Endothelial cell of umbilical vein (primary cell): ENCODE results near the gene NECAB2. TPM values are rescaled to one million over a fixed set of nuclear protein-coding genes. Genes with fewer than 3 reads are reported as not detected.

Source experiments
- BruUV-seq: library from RNA; stranded (reverse); fragments of 400-500 nt; replicated peaks from 2 replicates; lab custom pipeline; 2021; lab: Mats Ljungman, UMichigan
- CTCF ChIA-PET: fragments of 300-600, 350-600 bp; sonication (Branson Sonifier 250); formaldehyde crosslinking; loops from one replicate; lab custom pipeline; 2021; ENCODE audit warnings: antibody characterized with exemption, inconsistent platforms; lab: Charles Lee
- POLR2A ChIA-PET: fragments of 300-600, 350-600 bp; sonication (Branson Sonifier 250); formaldehyde crosslinking; loops from one replicate; lab custom pipeline; 2021; ENCODE audit warnings: antibody characterized with exemption, inconsistent platforms; lab: Charles Lee
- DNase-seq: peaks from one replicate; pipeline ENCODE4 v3.0.0-alpha.2; 2011; ENCODE audit warnings: low read depth, low spot score
- FAIRE-seq: peaks from 2 replicates; lab custom pipeline; 2011; peaks lifted over from hg19 to GRCh38; lab: Jason Lieb, UNC
- H2AFZ ChIP-seq: 2 replicates; pipeline ENCODE4 v1.6.0; 2012; ENCODE audit warnings: low read depth, low read length, control low read depth, inconsistent platforms
- H3K27ac ChIP-seq: 2 replicates; pipeline ENCODE4 v1.5.1; 2011; ENCODE audit warnings: low read depth, mild to moderate bottlenecking, control low read depth, low read length, moderate library complexity; ENCODE audit not compliant: insufficient read depth
- H3K27me3 ChIP-seq, 2 experiments: 2 replicates each; pipeline versions ENCODE4 v1.6.0 to v1.6.1; 2011; ENCODE audit warnings: low read length in 2 of 2, mixed read lengths in 1 of 2; ENCODE audit not compliant: control insufficient read depth in 2 of 2, insufficient read depth in 2 of 2
- H3K36me3 ChIP-seq, 2 experiments: 2 replicates in 1 of 2; 3 replicates in 1 of 2; pipeline ENCODE4 v1.5.1; 2011; ENCODE audit warnings: low read length in 2 of 2, mild to moderate bottlenecking in 1 of 2, moderate library complexity in 1 of 2; ENCODE audit not compliant: control insufficient read depth in 2 of 2, insufficient read depth in 2 of 2; ENCODE audit errors: extremely low read depth in 1 of 2
- H3K4me1 ChIP-seq: 3 replicates; pipeline ENCODE4 v1.5.1; 2011; ENCODE audit warnings: mild to moderate bottlenecking, low read length; ENCODE audit not compliant: control insufficient read depth, insufficient read depth; ENCODE audit errors: extremely low read depth
- H3K4me2 ChIP-seq: 2 replicates; pipeline ENCODE4 v1.6.1; 2011; ENCODE audit warnings: low read length, control low read depth, mixed read lengths; ENCODE audit not compliant: insufficient read depth
- H3K4me3 ChIP-seq, 3 experiments: fragments of 200-600 bp in 1 of 3; sonication (generic), shearing (Covaris generic) in 1 of 3; replicated peaks in 1 of 3; 2 replicates each; pipeline ENCODE4 v1.5.1; 2011 to 2016; ENCODE audit warnings: control low read depth in 3 of 3, low read length in 3 of 3, mild to moderate bottlenecking in 2 of 3, inconsistent platforms in 1 of 3, low read depth in 1 of 3, moderate library complexity in 1 of 3; ENCODE audit not compliant: insufficient read depth in 1 of 3
- H3K79me2 ChIP-seq: 2 replicates; pipeline ENCODE4 v1.6.0; 2012; ENCODE audit warnings: low read length, inconsistent platforms; ENCODE audit not compliant: control insufficient read depth, insufficient read depth
- H3K9ac ChIP-seq: replicated peaks from 2 replicates; pipeline ENCODE3; 2011; ENCODE audit warnings: low read length, control low read depth; ENCODE audit not compliant: insufficient read depth; ENCODE audit errors: extremely low read depth
- H3K9me1 ChIP-seq: replicated peaks from 3 replicates; pipeline ENCODE4 v1.6.0; 2011; ENCODE audit warnings: mild to moderate bottlenecking, low read length; ENCODE audit not compliant: control insufficient read depth, insufficient read depth; ENCODE audit errors: extremely low read depth
- H3K9me3 ChIP-seq: replicated peaks from 2 replicates; pipeline ENCODE4 v1.5.1; 2012; ENCODE audit warnings: low read length, inconsistent platforms; ENCODE audit not compliant: control insufficient read depth, insufficient read depth
- H4K20me1 ChIP-seq: replicated peaks from 2 replicates; pipeline ENCODE3; 2011; ENCODE audit warnings: mild to moderate bottlenecking, low read length; ENCODE audit not compliant: control insufficient read depth, insufficient read depth; ENCODE audit errors: extremely low read depth
- CTCF ChIP-seq, 2 donors: IDR thresholded peaks; 1 replicate in 1 of 2; 2 replicates in 1 of 2; pipeline ENCODE4 v1.5.1; 2011; ENCODE audit warnings: low read length in 2 of 2, mild to moderate bottlenecking in 2 of 2, moderate library complexity in 2 of 2, control low read depth in 1 of 2, inconsistent platforms in 1 of 2, low read depth in 1 of 2; ENCODE audit not compliant: insufficient read depth in 1 of 2; ENCODE audit errors: extremely low read depth in 1 of 2
- EZH2 ChIP-seq: IDR thresholded peaks from 2 replicates; pipeline ENCODE4 v1.6.1; 2012; ENCODE audit warnings: borderline replicate concordance, low read depth, mild to moderate bottlenecking, moderate library complexity, low read length, inconsistent platforms; ENCODE audit not compliant: severe bottlenecking
- FOS ChIP-seq: IDR thresholded peaks from 2 replicates; pipeline ENCODE4 v1.6.1; 2011; ENCODE audit warnings: mild to moderate bottlenecking, low read length, moderate library complexity, borderline replicate concordance; ENCODE audit not compliant: insufficient read depth
- GATA2 ChIP-seq: IDR thresholded peaks from 2 replicates; pipeline ENCODE4 v1.7.0; 2011; ENCODE audit warnings: low read depth, mild to moderate bottlenecking, moderate library complexity, mixed read lengths, low read length; ENCODE audit not compliant: insufficient read length, insufficient read depth
- JUN ChIP-seq: IDR thresholded peaks from 2 replicates; pipeline ENCODE4 v1.6.1; 2011; ENCODE audit warnings: borderline replicate concordance, low read depth; ENCODE audit not compliant: insufficient read length, insufficient read depth
- MAX ChIP-seq: IDR thresholded peaks from 2 replicates; pipeline ENCODE4 v1.6.1; 2011; ENCODE audit not compliant: insufficient read depth, insufficient read length
- MYC ChIP-seq: IDR thresholded peaks from one replicate; pipeline ENCODE4 v1.6.1; 2011; ENCODE audit warnings: mild to moderate bottlenecking, low read depth, low read length
- POLR2A ChIP-seq: IDR thresholded peaks from 2 replicates; pipeline ENCODE4 v1.6.1; 2012; ENCODE audit warnings: low read depth, mild to moderate bottlenecking, control low read depth, low read length
- POLR2AphosphoS5 ChIP-seq: IDR thresholded peaks from 2 replicates; pipeline ENCODE4 v1.6.1; 2012; ENCODE audit warnings: low read depth, mild to moderate bottlenecking, control low read depth, low read length, moderate library complexity; ENCODE audit not compliant: insufficient read depth
- dilution Hi-C: fragments of 300-500 bp; cut with MboI; formaldehyde crosslinking; loops from one replicate; pipeline ENCODE4 v1.15.0; 2019; ENCODE audit warnings: low sequenced_read_pairs; ENCODE audit not compliant: extremely low pct_ligation_motif_present
- intact Hi-C: fragments of 100-400 bp; cut with micrococcal nuclease; formaldehyde crosslinking; loops from one replicate; pipeline ENCODE4 v1.10.0; 2022
- polyA plus RNA-seq, 4 experiments: library from polyadenylated mRNA; depleted of rRNA in 3 of 4; stranded (reverse) in 3 of 4; unstranded in 1 of 4; fragments of >200 nt; gene quantifications; 2 replicates each; pipeline versions ENCODE4 v1.2.1 to v1.2.3, GENCODE V29; 2011 to 2012; ENCODE audit warnings: missing spikeins in 1 of 4
- total RNA-seq: library from RNA; stranded (reverse); gene quantifications from 2 replicates; pipeline ENCODE4 v1.2.3, GENCODE V29; 2021

Gene NECAB2
- total and polyA plus RNA-seq, 2 donors (not counting 3 experiments of a cell fraction or from before 2014, with no cell fraction given): 0.26 to 0.31 TPM

GRCh38 chr16:83957296-83957855 lies 10.7 kb upstream of the NECAB2 start:
- no TSS peak for BruUV-seq
- Histone ChIP-seq H3K4me1 (peaks cover 22% of the 10 kb centered on the region), H2AFZ (no peak overlapping the region), H3K9me3 (no peaks in the 10 kb centered on the region), H3K4me2 (no peak overlapping the region), H3K79me2 (peaks cover 4% of the 10 kb centered on the region), H4K20me1 (no peaks in the 10 kb centered on the region), H3K9ac (no peak overlapping the region), H3K4me3 (no peak overlapping the region), H3K27me3 (no peaks in the 10 kb centered on the region), H3K9me1 (no peaks in the 10 kb centered on the region), H3K36me3 (peaks cover 4 to 6% of the 10 kb centered on the region in 2 experiments), H3K27ac (no peak overlapping the region)
- ChIA-PET CTCF (interaction anchor here (0.7 to 3.4 kb wide), 21 partner anchors 7 to 549 kb away, joined by 3 to 38 read pairs (median 5); partner anchors contain the start of gene TAF1C), POLR2A (no interaction called here)
- TF ChIP-seq CTCF (IDR thresholded peaks at IDR 0.05; ENCODE audit: extremely low read depth in 1 of 2, insufficient read depth in 1 of 2, low read depth in 1 of 2, low read length in 2 of 2): no peak
- no peak for TF ChIP-seq POLR2A
- no peak for TF ChIP-seq MAX
- TF ChIP-seq MYC: no peak
- no peak for TF ChIP-seq GATA2
- no peak for TF ChIP-seq EZH2
- no peak for TF ChIP-seq POLR2AphosphoS5
- TF ChIP-seq FOS: no peak
- no peak for TF ChIP-seq JUN
- intact Hi-C loops (loop anchor here (2.0 to 10.0 kb wide), 4 partner anchors 85 to 549 kb away; partner anchors contain the start of gene SLC38A8), dilution Hi-C loops (no loop called here)
- DNase-seq (no peak), FAIRE-seq (no peak)
